Right lobe of liver (tissue), 4 donors: ENCODE results near the gene LYPD6B.

Experiments
- POLR2A ChIP-seq: fragments of 450-650 bp; IDR thresholded peaks from one replicate; pipeline ENCODE4 v1.6.1; 2017; ENCODE audit warnings: antibody characterized with exemption, mild to moderate bottlenecking
- TF ChIP-seq, protein P1 (sequence below), 4 donors: fragments of 200-600 bp in 3 of 4; fragments of 450-650 bp in 1 of 4; IDR thresholded peaks; one replicate each; pipeline versions ENCODE4 v1.5.1 to v1.8.0; 2016 to 2022; ENCODE audit warnings: antibody characterized with exemption in 4 of 4, mild to moderate bottlenecking in 2 of 4
- donor health status: DM: no; HTN: no; CAD: no.
- donor health status: DM: no; HTN: no; CAD: no.
- donor health status: DM: no; HTN: yes; CAD: no.

DNA sequence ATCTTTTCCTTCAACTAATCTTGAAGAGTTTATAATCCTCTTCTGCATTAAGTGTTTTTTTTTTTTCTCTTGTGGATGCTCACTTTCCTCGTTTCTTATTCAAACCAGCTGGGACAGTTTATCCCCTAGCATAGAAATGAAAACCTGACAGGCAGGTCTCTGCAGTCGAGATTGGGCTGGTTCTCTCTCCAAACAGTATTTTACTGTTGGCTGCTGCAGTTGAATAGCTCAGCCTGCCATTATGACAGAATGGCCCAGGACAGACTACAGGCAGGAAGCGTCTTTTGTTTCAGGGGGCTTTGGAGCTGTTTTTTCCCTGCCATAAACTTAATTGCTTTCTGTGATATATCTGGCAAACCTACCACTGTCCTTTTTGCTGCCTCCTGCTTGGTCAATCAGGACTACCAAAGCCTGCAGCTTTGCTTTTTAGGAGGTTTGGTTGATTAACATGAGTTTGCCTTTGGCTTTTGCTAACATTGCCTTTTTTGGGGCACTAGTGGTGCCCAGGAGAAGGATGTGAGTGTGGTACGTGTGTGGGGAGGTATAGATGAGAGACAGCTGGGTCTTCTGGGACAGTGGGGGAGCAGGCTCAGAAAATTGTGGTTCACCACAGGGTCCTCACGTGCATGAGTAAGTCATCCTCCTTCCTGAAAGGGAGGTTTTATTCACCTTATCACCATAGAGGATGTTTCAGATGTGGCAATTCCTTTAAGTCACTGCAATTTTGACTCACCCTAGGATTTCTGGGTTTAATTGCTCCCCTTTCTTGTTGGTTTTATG lies 128.7 kb downstream of the LYPD6B start:
- no peak for TF ChIP-seq POLR2A
- TF ChIP-seq, protein P1, sequence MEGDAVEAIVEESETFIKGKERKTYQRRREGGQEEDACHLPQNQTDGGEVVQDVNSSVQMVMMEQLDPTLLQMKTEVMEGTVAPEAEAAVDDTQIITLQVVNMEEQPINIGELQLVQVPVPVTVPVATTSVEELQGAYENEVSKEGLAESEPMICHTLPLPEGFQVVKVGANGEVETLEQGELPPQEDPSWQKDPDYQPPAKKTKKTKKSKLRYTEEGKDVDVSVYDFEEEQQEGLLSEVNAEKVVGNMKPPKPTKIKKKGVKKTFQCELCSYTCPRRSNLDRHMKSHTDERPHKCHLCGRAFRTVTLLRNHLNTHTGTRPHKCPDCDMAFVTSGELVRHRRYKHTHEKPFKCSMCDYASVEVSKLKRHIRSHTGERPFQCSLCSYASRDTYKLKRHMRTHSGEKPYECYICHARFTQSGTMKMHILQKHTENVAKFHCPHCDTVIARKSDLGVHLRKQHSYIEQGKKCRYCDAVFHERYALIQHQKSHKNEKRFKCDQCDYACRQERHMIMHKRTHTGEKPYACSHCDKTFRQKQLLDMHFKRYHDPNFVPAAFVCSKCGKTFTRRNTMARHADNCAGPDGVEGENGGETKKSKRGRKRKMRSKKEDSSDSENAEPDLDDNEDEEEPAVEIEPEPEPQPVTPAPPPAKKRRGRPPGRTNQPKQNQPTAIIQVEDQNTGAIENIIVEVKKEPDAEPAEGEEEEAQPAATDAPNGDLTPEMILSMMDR (IDR thresholded peaks at IDR 0.05): no peak
